IMR-90 (cell line): ENCODE measurements around the gene SLC25A11. TPM values are rescaled to one million over a fixed set of nuclear protein-coding genes. Genes with fewer than 3 reads are reported as not detected.

Source experiments
- ATAC-seq: fragments of 200-7000 bp; cut with Tn5 transposase; 2 replicates; pipeline ENCODE4 v1.9.1; 2020; ENCODE audit warnings: low read depth, mild to moderate bottlenecking, moderate library complexity
- BruUV-seq: library from RNA; stranded (reverse); fragments of 400-500 nt; replicated peaks from 2 replicates; lab custom pipeline; 2021; lab: Mats Ljungman, UMichigan
- CTCF ChIA-PET: fragments of 300-600 bp; formaldehyde crosslinking; extraction: SDS; loops from one replicate; lab custom pipeline; 2021; ENCODE audit warnings: antibody characterized with exemption; lab: Yijun Ruan, JAX
- POLR2A ChIA-PET: fragments of 300-600 bp; sonication (Branson Sonifier 250); formaldehyde crosslinking; loops from one replicate; lab custom pipeline; 2022; ENCODE audit warnings: antibody characterized with exemption; ENCODE audit not compliant: unreplicated experiment; lab: Charles Lee
- DNase-seq: peaks from one replicate; pipeline ENCODE4 v3.0.0; 2013
- H2AFZ ChIP-seq: replicated peaks from 2 replicates; pipeline ENCODE3; 2013; ENCODE audit warnings: low read length, mild to moderate bottlenecking; ENCODE audit not compliant: poor library complexity
- H2AK5ac ChIP-seq: 2 replicates; pipeline ENCODE4 v1.6.1; 2013; ENCODE audit warnings: low read depth, low read length, inconsistent platforms
- H2AK9ac ChIP-seq: replicated peaks from 2 replicates; pipeline ENCODE3; 2013; ENCODE audit warnings: mild to moderate bottlenecking, low read depth, low read length, moderate library complexity; ENCODE audit not compliant: poor library complexity
- H2BK120ac ChIP-seq: 2 replicates; pipeline ENCODE4 v1.6.1; 2013; ENCODE audit warnings: low read depth, low read length, inconsistent platforms
- H2BK15ac ChIP-seq: 3 replicates; pipeline ENCODE4 v1.6.1; 2013; ENCODE audit warnings: low read depth, low read length, inconsistent platforms
- H2BK20ac ChIP-seq: 2 replicates; pipeline ENCODE4 v1.6.1; 2013; ENCODE audit warnings: low read depth, mild to moderate bottlenecking, inconsistent platforms, low read length, moderate library complexity
- H2BK5ac ChIP-seq: 2 replicates; pipeline ENCODE4 v1.6.1; 2013; ENCODE audit warnings: mild to moderate bottlenecking, low read depth, low read length, inconsistent platforms; ENCODE audit not compliant: poor library complexity, severe bottlenecking
- H3K14ac ChIP-seq: replicated peaks from 2 replicates; pipeline ENCODE4 v1.6.1; 2013; ENCODE audit warnings: low read depth, low read length, inconsistent platforms
- H3K18ac ChIP-seq: 2 replicates; pipeline ENCODE4 v1.6.1; 2013; ENCODE audit warnings: low read depth, low read length, control low read depth
- H3K23ac ChIP-seq: 2 replicates; pipeline ENCODE4 v1.6.1; 2013; ENCODE audit warnings: low read depth, low read length, inconsistent platforms
- H3K27ac ChIP-seq: 2 replicates; pipeline ENCODE4 v1.5.1; 2013; ENCODE audit warnings: mild to moderate bottlenecking, control low read depth, low read length; ENCODE audit not compliant: insufficient read depth
- H3K27me3 ChIP-seq: 2 replicates; pipeline ENCODE4 v1.6.1; 2013; ENCODE audit warnings: low read length; ENCODE audit not compliant: control insufficient read depth, insufficient read depth
- H3K36me3 ChIP-seq: 2 replicates; pipeline ENCODE4 v1.6.1; 2013; ENCODE audit warnings: low read length, mixed read lengths; ENCODE audit not compliant: control insufficient read depth, insufficient read depth
- H3K4ac ChIP-seq: 2 replicates; pipeline ENCODE4 v1.6.1; 2013; ENCODE audit warnings: low read depth, low read length, inconsistent platforms
- H3K4me1 ChIP-seq: 2 replicates; pipeline ENCODE4 v1.6.1; 2013; ENCODE audit warnings: low read length, mixed read lengths; ENCODE audit not compliant: control insufficient read depth, insufficient read depth
- H3K4me2 ChIP-seq: 2 replicates; pipeline ENCODE4 v1.6.1; 2013; ENCODE audit warnings: low read depth, mild to moderate bottlenecking, control low read depth, low read length, moderate library complexity
- H3K4me3 ChIP-seq: 2 replicates; pipeline ENCODE4 v1.5.1; 2013; ENCODE audit warnings: low read depth, mild to moderate bottlenecking, control low read depth, low read length, moderate library complexity; ENCODE audit not compliant: insufficient read depth
- H3K56ac ChIP-seq: 2 replicates; pipeline ENCODE4 v1.6.1; 2013; ENCODE audit warnings: low read length, inconsistent platforms; ENCODE audit not compliant: insufficient read depth; ENCODE audit errors: extremely low read depth
- H3K79me1 ChIP-seq, 2 experiments: 2 replicates each; pipeline ENCODE4 v1.6.1; 2013; ENCODE audit warnings: low read length in 2 of 2, inconsistent platforms in 1 of 2, low read depth in 1 of 2
- H3K9ac ChIP-seq: 2 replicates; pipeline ENCODE4 v1.6.1; 2013; ENCODE audit warnings: low read depth, low read length, control low read depth
- H3K9me1 ChIP-seq: 2 replicates; pipeline ENCODE4 v1.6.1; 2013; ENCODE audit warnings: low read length, inconsistent platforms; ENCODE audit not compliant: insufficient read depth
- H3K9me3 ChIP-seq: 2 replicates; pipeline ENCODE4 v1.6.1; 2013; ENCODE audit warnings: low read length; ENCODE audit not compliant: control insufficient read depth, insufficient read depth
- H4K20me1 ChIP-seq: 2 replicates; pipeline ENCODE4 v1.6.1; 2013; ENCODE audit warnings: low read length, inconsistent platforms; ENCODE audit not compliant: insufficient read depth
- H4K5ac ChIP-seq: 2 replicates; pipeline ENCODE4 v1.6.1; 2013; ENCODE audit warnings: mild to moderate bottlenecking, low read depth, low read length, control low read depth
- H4K8ac ChIP-seq, 2 experiments: 2 replicates each; pipeline ENCODE4 v1.6.1; 2013; ENCODE audit warnings: low read depth in 2 of 2, low read length in 2 of 2, control low read depth in 1 of 2, inconsistent platforms in 1 of 2
- H4K91ac ChIP-seq: 2 replicates; pipeline ENCODE4 v1.6.1; 2013; ENCODE audit warnings: low read depth, low read length, inconsistent platforms; ENCODE audit not compliant: insufficient read depth
- BHLHE40 ChIP-seq: fragments of 150-350 bp; IDR thresholded peaks from 2 replicates; pipeline ENCODE4 v1.6.1; 2016; ENCODE audit warnings: mild to moderate bottlenecking, low read depth, low read length
- CEBPB ChIP-seq: IDR thresholded peaks from 2 replicates; pipeline ENCODE4 v1.6.1; 2012; ENCODE audit warnings: low read depth, low read length, improper control_type of control experiment
- CHD1 ChIP-seq: IDR thresholded peaks from 2 replicates; pipeline ENCODE4 v1.6.1; 2012; ENCODE audit warnings: low read depth, low read length, improper control_type of control experiment
- CTCF ChIP-seq: conservative IDR thresholded peaks from 2 replicates; pipeline ENCODE4 v1.5.1; 2012; ENCODE audit warnings: mild to moderate bottlenecking, low read depth, low read length, improper control_type of control experiment
- ELK1 ChIP-seq: fragments of 150-350 bp; IDR thresholded peaks from 2 replicates; pipeline ENCODE4 v1.6.1; 2016; ENCODE audit warnings: low read depth, mild to moderate bottlenecking, low read length, moderate library complexity, borderline replicate concordance
- FOS ChIP-seq: fragments of 150-350 bp; IDR thresholded peaks from 2 replicates; pipeline ENCODE4 v1.6.1; 2016; ENCODE audit warnings: low read depth, low read length
- MAFK ChIP-seq: IDR thresholded peaks from 2 replicates; pipeline ENCODE4 v1.6.1; 2012; ENCODE audit warnings: low read depth, low read length, improper control_type of control experiment
- MAZ ChIP-seq: IDR thresholded peaks from 2 replicates; pipeline ENCODE4 v1.6.1; 2012; ENCODE audit warnings: low read depth, mild to moderate bottlenecking, low read length, improper control_type of control experiment, moderate library complexity, borderline replicate concordance
- MXI1 ChIP-seq: IDR thresholded peaks from 2 replicates; pipeline ENCODE4 v1.6.1; 2012; ENCODE audit warnings: low read depth, mild to moderate bottlenecking, low read length, moderate library complexity, borderline replicate concordance
- NFE2L2 ChIP-seq: fragments of 150-350 bp; IDR thresholded peaks from 2 replicates; pipeline ENCODE4 v1.6.1; 2016; ENCODE audit warnings: low read depth, mild to moderate bottlenecking, low read length
- POLR2A ChIP-seq: IDR thresholded peaks from 2 replicates; pipeline ENCODE4 v1.6.1; 2012; ENCODE audit warnings: mild to moderate bottlenecking, low read depth, low read length
- RAD21 ChIP-seq: IDR thresholded peaks from 2 replicates; pipeline ENCODE4 v1.6.1; 2012; ENCODE audit warnings: low read length, improper control_type of control experiment
- RCOR1 ChIP-seq: IDR thresholded peaks from 2 replicates; pipeline ENCODE4 v1.6.1; 2012; ENCODE audit warnings: mild to moderate bottlenecking, low read length, improper control_type of control experiment; ENCODE audit not compliant: insufficient replicate concordance
- RFX5 ChIP-seq: IDR thresholded peaks from 2 replicates; pipeline ENCODE4 v1.8.0; 2012; ENCODE audit warnings: low read depth, mild to moderate bottlenecking, low read length, moderate library complexity
- SMC3 ChIP-seq: fragments of 150-350 bp; IDR thresholded peaks from 2 replicates; pipeline ENCODE4 v1.6.1; 2016; ENCODE audit warnings: low read depth, mild to moderate bottlenecking, antibody characterized with exemption, low read length, moderate library complexity
- USF2 ChIP-seq: fragments of 150-350 bp; IDR thresholded peaks from 2 replicates; pipeline ENCODE4 v1.6.1; 2017; ENCODE audit warnings: mild to moderate bottlenecking, antibody characterized with exemption, low read length, low read depth
- WGBS, 2 experiments: methylation state at CpG; one replicate each; pipeline versions ENCODE4 v1.1.5 to v1.1.7; 2013; ENCODE audit warnings: missing lambda C conversion rate in 2 of 2; ENCODE audit not compliant: insufficient read length in 1 of 2; ENCODE audit errors: extremely low coverage in 2 of 2; 5-methylcytosine and 5-hydroxymethylcytosine counted together
- dilution Hi-C: fragments of 300-500 bp; cut with HindIII; formaldehyde crosslinking; loops from one replicate; pipeline ENCODE4 v1.14.3; 2018; ENCODE audit warnings: low sequenced_read_pairs; ENCODE audit not compliant: unreplicated experiment
- in situ Hi-C: fragments of 300-500 bp; cut with MboI; formaldehyde crosslinking; loops from 3 replicates; pipeline ENCODE4 v1.14.3; 2019; ENCODE audit warnings: low sequenced_read_pairs, inconsistent platforms, mixed read lengths
- intact Hi-C: fragments of 100-400 bp; cut with micrococcal nuclease; formaldehyde crosslinking; loops from 2 replicates; pipeline ENCODE4 v1.10.0; 2022
- polyA plus RNA-seq, 3 experiments: library from polyadenylated mRNA; depleted of rRNA; stranded (reverse); fragments of >200 nt; gene quantifications; 2 replicates each; pipeline ENCODE4 v1.2.3, GENCODE V29; 2012; ENCODE audit warnings: low replicate concordance in 1 of 3
- total RNA-seq: library from RNA; depleted of rRNA; stranded (reverse); fragments of >200 nt; gene quantifications from 2 replicates; pipeline ENCODE4 v1.2.3, GENCODE V29; 2012

Gene SLC25A11
- total and polyA plus RNA-seq, 2 of the 4 experiments (the other 2 are of a cell fraction), result 35.0 to 62.2 TPM

- CTCF ChIA-PET, result interaction anchor here (0.5 kb wide), 1 partner anchor 20 kb away, joined by 4 read pairs; no protein-coding TSS in a partner anchor
- H3K79me1 ChIP-seq, result peaks cover 2 to 11% of the 10 kb centered on the region in 2 experiments; a peak in 3 of 4 replicates
- H3K4ac ChIP-seq, result no peak overlapping the region
- H3K18ac ChIP-seq, result no peak overlapping the region
- no peak overlapping the region for H3K9ac ChIP-seq
- no peak for TF ChIP-seq MAFK
- no peak for TF ChIP-seq BHLHE40
- TF ChIP-seq FOS, result no peak
- TF ChIP-seq SMC3, result no peak
- no peak for TF ChIP-seq POLR2A
- TF ChIP-seq MAZ, result no peak
- TF ChIP-seq RAD21, result no peak
- TF ChIP-seq ELK1, result no peak
- no peak for TF ChIP-seq NFE2L2
- TF ChIP-seq CTCF, result no peak
- no peak for TF ChIP-seq RFX5
- no peak for TF ChIP-seq USF2
- TF ChIP-seq CHD1, result no peak
- TF ChIP-seq RCOR1, result no peak
- TF ChIP-seq CEBPB, result no peak
- no peak for TF ChIP-seq MXI1
- in situ Hi-C loops, result no loop called here
- H2AK5ac ChIP-seq, result no peak overlapping the region
- no peak overlapping the region for H3K56ac ChIP-seq
- WGBS, 2 experiments, result 76% methylated on average over 3 of the region's 16 CpGs; no CpG with 5 or more reads in 1 of the 2 experiments
- 0 out of 2 replicates have a peak, but pooled peaks cover under 1% of the 10 kb centered on the region for H4K20me1 ChIP-seq
- peaks cover 7% of the 10 kb centered on the region for H3K4me1 ChIP-seq
- H3K9me1 ChIP-seq, result peaks cover 12% of the 10 kb centered on the region
- H3K23ac ChIP-seq, result no peak overlapping the region
- no peak overlapping the region for H2BK20ac ChIP-seq
- H3K36me3 ChIP-seq, result peaks cover 19% of the 10 kb centered on the region
- intact Hi-C loops, result no loop called here
- H2AK9ac ChIP-seq, result no peak overlapping the region
- no peak overlapping the region for H2BK120ac ChIP-seq
- H3K14ac ChIP-seq, result no peak overlapping the region
- H3K27ac ChIP-seq, result no peak overlapping the region
- H3K4me2 ChIP-seq, result no peak overlapping the region
- no peak overlapping the region for H4K5ac ChIP-seq
- POLR2A ChIA-PET, result no interaction called here
- no peak overlapping the region for H2BK15ac ChIP-seq
- no peak overlapping the region for H2BK5ac ChIP-seq
- no peak overlapping the region for H3K4me3 ChIP-seq
- DNase-seq (no peak), ATAC-seq (no peak)
- no peak overlapping the region for H2AFZ ChIP-seq
- H4K8ac ChIP-seq, result no peak overlapping the region
- dilution Hi-C loops, result no loop called here
- no peak overlapping the region for H4K91ac ChIP-seq
- H3K27me3 ChIP-seq, result no peaks in the 10 kb centered on the region
- no TSS peak for BruUV-seq
- no peaks in the 10 kb centered on the region for H3K9me3 ChIP-seq
Measured at GRCh38 chr17:4933646-4934045, 6.2 kb downstream of the SLC25A11 start.
